ENCODE data around the gene SBK1.
"Not testable (repeated sequence)": the region's sequence is repeated elsewhere in the genome, so short reads cannot be mapped to it uniquely, and the experiment has no call there.

GRCh38 chr16:28336940-28337710 is 44.8 kb downstream of the SBK1 start:
- not testable (repeated sequence) for TF ChIP-seq FOXA1 (IDR thresholded peaks at IDR 0.05); BHLHE40 (IDR thresholded peaks at IDR 0.05; ENCODE audit: borderline replicate concordance)

Data from HEK293T (cell line).